B cell (primary cell): ENCODE data around the gene NUP93.

Experiments used
- CTCF ChIP-seq: fragments of 200-600 bp; IDR thresholded peaks from one replicate; pipeline ENCODE4 v1.8.0; 2022; ENCODE audit warnings: antibody characterized with exemption, mild to moderate bottlenecking
- EZH2 ChIP-seq: IDR thresholded peaks from 2 replicates; pipeline ENCODE4 v1.6.1; 2012; ENCODE audit warnings: borderline replicate concordance, low read depth, mild to moderate bottlenecking, moderate library complexity, low read length; ENCODE audit not compliant: insufficient read depth, poor library complexity, severe bottlenecking

GRCh38 chr16:56874800-56875199 is 144.9 kb downstream of the NUP93 start:
- TF ChIP-seq CTCF (no peak), EZH2 (no peak)
